Adrenal gland (tissue), 5 donors: ENCODE results near the gene DNAJC1.
"Not testable (repeated sequence)": the region's sequence is repeated elsewhere in the genome, so short reads cannot be mapped to it uniquely, and the experiment has no call there.

ENCODE experiments used
- POLR2A ChIP-seq, 2 donors: fragments of 450-650 bp; IDR thresholded peaks; one replicate each; pipeline ENCODE4 v1.6.1; 2017; ENCODE audit warnings: antibody characterized with exemption in 2 of 2, mild to moderate bottlenecking in 2 of 2, moderate library complexity in 1 of 2
- TF ChIP-seq, protein P1 (sequence below), 6 experiments: fragments of 450-650 bp in 4 of 6; fragments of 200-600 bp in 2 of 6; sonication (generic) in 1 of 6; IDR thresholded peaks; 1 replicate in 5 of 6; 2 replicates in 1 of 6; pipeline versions ENCODE4 v1.5.1 to v1.8.0; 2016 to 2021; ENCODE audit warnings: antibody characterized with exemption in 6 of 6, mild to moderate bottlenecking in 2 of 6, moderate library complexity in 1 of 6
- donor health status: DM: no; HTN: no; CAD: no.

DNA sequence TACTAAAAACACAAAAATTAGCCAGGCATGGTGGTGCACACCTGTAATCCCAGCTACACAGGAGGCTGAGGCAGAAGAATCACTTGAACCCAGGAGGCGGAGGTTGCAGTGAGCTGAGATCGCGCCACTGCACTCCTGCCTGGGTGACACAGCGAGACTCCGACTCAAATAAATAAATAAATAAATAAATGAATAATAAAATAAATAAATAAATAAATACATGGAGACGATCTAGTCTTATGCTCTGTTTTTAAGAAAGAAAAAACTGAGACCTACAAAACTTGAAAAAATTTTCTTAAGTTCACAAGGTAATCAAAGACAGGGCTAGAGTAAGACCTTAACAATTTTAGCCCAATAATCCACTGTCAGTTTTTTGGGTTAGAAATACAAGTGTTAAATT, 181.3 kb downstream of the DNAJC1 start:
- TF ChIP-seq, protein P1, sequence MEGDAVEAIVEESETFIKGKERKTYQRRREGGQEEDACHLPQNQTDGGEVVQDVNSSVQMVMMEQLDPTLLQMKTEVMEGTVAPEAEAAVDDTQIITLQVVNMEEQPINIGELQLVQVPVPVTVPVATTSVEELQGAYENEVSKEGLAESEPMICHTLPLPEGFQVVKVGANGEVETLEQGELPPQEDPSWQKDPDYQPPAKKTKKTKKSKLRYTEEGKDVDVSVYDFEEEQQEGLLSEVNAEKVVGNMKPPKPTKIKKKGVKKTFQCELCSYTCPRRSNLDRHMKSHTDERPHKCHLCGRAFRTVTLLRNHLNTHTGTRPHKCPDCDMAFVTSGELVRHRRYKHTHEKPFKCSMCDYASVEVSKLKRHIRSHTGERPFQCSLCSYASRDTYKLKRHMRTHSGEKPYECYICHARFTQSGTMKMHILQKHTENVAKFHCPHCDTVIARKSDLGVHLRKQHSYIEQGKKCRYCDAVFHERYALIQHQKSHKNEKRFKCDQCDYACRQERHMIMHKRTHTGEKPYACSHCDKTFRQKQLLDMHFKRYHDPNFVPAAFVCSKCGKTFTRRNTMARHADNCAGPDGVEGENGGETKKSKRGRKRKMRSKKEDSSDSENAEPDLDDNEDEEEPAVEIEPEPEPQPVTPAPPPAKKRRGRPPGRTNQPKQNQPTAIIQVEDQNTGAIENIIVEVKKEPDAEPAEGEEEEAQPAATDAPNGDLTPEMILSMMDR (IDR thresholded peaks at IDR 0.05): not testable (repeated sequence)
- not testable (repeated sequence) for TF ChIP-seq POLR2A (IDR thresholded peaks at IDR 0.05)
